GM20431 (cell line): ENCODE results near the gene HK1.
"Not testable (repeated sequence)": the region's sequence is repeated elsewhere in the genome, so short reads cannot be mapped to it uniquely, and the experiment has no call there.

Source experiments
- in situ Hi-C: fragments of 300-500 bp; cut with MseI, MboI; formaldehyde crosslinking; loops from one replicate; pipeline ENCODE4 v1.15.0; 2020; ENCODE audit warnings: low sequenced_read_pairs; ENCODE audit not compliant: unreplicated experiment

HK1 gene

DNA sequence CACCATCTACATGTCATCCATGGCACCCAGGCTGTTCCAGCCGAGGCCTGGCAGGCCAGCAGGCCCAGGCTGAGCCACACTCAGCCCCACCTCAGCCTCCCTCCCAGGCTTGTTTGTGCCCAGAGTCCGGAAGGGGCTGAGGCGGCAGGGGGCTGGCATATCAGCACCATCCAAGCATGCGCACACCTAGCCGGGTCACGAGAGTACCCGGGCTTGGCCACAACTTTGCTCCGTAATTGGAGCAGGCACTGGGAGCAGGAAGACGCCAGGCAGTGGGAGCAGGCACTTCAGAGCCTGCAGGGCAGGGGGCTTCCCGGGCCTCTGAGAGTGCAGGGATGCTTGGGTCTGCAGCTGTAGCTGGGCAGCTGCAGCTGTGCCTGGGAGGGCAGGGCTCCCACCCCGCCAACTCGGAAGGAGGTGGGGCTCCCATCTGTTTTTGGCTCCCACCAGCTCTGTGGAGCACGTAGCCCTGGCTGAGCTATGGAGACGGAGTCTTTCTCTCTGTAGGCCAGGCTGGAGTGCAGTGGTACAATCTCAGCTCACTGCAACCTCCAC lies 157.7 kb downstream of the HK1 start:
- in situ Hi-C loops = no loop called here

DNA sequence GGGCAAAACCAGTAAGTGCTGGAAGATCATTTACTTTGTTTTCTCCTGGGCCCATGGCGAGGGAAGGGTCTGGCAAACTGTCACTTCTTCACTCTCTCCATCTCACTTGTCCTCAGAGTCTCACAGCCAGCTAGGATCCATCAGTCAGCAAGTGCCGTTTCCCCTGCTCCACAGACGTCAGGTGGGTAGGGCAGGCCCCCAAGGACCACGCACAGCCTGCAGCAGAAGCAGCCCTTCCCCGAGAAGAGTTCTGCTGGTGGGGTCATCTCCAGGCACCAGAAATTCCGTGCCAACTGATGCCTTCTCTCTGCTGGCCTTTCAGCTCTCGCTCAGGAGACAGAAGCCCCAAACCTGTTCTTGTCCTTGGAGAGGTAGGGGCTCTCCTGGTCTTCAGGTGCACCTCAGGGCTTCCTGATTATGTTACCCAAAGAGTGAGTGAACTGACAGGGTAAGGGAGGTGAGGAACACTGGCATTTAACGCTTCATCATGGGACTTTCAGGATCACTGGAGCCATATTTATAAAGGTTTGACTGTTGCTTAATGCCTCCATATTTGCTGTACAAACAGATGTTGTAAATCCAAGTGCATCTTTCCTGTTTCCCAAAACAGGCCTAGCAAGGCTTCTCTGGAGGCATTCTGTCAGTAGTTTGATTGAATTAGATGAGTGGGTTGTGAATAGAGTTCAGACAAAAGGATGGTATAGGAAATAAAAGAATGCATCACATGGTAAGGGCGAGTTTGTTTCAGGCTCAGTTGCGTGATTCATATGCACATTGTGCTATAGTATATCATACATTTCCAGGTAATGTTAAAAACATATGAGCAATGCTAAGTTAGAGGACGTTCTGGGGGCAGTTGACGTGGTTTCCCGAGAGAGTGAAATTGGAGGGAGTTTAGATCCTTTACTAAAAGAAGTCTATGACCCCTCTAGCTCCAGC lies 159.3 kb downstream of the HK1 start:
- in situ Hi-C loops = no loop called here

DNA sequence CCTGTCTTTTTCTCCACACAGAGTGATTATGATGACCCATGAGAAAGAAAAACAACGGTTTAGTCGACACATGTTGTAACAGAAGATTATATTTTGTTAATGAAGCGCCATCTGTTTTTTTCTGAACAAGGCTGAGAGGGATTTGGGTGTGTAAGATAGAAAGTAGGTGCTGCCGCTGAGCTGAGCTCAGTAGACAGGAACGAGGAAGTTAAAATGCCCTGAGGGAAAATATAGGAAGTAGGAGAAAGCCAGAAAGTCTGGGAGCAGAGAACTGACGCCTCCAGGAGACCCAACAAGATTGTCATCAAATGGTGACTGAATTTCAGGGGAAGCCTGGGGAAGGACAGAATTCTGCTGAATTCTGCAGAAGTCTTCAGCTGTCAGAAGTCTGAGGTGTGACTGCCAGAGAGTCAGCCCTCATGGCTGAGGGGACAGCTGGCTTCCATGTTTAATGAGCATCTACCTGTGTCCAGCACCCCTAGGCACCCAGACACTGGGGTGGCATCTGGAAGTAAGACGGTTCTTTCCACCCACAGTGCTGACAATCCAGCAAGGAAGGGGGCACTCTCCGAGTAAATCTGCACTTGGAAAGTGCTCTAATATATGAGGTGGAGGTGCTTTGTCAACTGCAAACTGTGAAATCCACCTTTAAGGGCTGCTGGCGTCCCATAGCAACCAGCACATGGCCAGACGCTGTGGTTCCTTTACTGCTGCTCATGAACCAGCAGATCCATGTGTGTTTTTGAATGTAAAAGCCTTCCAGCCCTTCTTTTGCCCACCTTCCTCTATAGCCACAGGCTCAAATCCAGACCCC lies 160.4 kb downstream of the HK1 start:
- in situ Hi-C loops = no loop called here

DNA sequence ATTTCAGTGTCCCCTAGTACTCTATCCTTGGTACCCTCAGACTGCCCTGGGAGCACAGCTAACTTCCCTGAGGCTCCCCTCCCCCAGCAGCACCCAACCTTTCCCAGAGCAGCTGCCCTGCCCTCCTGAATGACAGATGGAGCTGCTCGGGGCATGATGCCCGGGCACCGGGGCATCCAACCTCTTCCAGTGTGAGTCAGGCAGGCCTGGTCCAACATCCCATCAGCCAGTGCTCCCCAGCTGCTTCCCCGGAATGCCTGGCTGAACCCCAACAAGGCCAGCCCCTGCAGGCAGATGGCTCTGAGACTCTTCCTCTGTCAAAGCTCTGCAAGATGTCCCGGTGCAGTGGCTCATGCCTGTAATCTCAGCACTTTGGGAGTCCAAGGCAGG lies 161.0 kb downstream of the HK1 start:
- in situ Hi-C loops = no loop called here

DNA sequence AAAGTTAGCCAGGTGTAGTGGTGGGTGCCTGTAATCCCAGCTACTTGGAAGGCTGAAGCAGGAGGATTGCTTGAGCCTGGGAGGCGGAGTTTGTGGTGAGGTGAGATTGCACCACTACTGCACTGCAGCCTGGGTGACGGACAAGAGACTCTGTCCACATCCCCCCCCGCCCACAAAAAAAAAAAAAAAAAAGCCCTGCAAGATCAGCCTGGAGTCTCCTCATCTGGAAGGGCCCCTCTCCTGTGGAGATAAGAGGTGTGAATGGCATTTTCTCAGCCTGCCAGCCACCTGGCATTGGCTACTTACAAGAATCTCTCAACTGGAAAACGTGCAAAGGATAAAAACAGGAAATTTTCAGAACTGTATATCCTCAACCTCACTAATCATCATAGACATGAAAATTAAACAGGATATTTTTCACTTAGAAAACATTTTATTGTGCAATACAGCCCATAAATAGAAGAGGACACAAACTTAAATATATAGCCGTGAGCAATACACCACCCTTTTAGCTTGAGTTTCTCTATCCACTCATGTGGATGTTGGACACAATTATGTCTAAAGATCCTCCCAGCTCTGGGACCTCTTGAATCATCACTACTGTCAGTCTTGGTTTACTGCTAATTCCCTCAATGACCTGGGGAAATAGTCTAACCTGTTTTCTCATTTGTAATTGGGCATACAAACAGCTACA lies 161.7 kb downstream of the HK1 start:
- in situ Hi-C loops = no loop called here

DNA sequence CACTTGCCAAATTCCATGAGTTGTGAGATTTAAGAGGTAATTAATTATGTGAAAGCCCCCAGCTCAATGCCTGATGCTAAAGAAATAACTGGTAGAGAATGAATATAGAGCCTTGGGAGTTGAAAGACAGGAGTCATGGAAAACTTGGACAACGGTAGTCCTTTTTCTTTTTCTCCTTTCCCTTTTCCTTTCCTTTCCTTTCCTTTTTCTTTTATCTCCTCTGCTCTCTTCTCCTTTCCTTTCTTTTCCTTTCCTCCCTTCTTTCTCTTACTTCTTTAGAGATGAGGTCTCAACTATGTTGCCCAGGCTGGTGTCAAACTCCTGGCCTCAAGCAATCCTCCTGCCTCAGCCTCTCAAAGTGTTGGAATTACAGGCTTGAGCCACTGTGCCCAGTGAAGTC lies 165.1 kb downstream of the HK1 start:
- in situ Hi-C loops = no loop called here

DNA sequence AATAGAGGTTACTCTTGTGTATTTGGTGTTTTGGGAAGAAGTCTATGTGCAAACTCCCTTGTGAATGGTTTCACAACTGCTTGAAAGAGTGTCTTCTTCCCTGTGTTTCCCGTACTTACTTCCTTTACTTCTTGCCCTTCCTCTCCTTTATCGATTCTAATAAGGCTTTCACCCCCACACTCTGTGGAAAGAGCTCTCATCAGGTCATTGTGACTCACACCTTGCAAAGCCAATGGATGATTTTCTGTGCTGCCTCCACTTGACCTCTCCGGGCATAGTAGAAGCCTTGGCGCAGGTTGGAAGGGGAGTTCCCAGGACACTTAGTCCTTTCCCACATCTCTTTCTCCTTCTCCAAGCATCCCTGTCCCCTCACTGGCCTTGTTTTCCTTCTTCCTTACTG lies 166.7 kb downstream of the HK1 start:
- in situ Hi-C loops = no loop called here

DNA sequence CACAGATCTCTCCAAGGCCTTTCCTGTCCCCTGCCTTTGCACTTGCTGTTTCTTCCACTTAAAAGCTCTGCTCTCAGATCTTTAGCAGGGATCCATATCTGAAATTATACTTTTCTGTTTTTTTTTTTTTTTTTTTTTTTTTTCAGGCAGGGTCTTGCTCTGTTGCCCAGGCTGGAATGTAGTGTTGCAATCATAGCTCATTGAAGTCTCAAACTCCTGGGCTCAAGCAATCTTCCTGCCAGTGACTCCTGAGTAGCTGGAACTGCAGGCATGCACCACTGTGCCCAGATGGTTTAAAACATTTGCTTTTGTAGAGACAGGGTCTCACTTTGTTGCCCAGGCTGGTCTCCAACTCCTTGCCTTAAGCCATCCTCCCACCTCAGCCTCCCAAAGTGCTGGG lies 167.9 kb downstream of the HK1 start:
- in situ Hi-C loops = no loop called here

DNA sequence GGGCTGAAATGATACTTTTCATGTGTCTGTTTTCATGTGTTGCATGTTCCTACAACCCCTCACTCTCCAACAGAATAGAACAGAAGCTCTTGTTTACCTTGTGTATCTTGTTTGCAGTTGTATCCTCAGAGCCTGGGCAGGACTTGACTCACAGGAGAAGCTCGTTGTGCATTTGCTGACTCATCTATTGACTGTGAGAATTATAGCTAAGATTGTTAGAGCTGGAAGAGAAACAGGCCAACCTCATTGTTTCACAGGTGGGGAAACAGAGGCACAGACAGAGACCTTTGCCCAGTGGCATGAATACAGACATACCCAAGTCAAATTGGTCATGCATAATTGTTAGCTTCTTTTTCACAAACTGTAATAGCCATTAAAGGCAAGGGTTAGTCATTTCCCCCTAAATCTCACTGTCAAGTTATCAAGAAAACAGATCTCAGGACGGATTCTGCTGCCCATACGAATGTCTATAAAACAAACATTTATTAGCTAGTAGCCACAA lies 168.4 kb downstream of the HK1 start:
- in situ Hi-C loops = no loop called here

DNA sequence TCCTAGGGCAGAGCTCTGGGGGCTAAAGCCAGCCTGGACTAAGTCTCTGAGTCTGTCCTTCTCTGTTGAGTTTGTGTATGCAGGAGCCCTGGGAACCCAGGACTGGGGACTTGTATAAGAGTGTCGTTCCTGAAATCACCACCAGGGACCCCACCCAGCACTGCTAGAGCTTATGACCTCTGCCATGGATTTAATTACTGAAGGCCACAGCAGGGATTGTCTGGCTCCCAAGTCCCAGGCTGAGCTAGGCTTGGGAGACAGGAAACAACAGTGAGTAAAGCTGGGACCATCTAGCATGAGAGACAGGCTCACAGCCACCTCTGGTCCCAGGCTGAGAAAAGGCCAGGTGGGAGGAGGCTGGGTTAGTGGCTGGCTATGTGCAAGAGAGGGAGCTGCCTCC lies 171.5 kb downstream of the HK1 start:
- in situ Hi-C loops = no loop called here

DNA sequence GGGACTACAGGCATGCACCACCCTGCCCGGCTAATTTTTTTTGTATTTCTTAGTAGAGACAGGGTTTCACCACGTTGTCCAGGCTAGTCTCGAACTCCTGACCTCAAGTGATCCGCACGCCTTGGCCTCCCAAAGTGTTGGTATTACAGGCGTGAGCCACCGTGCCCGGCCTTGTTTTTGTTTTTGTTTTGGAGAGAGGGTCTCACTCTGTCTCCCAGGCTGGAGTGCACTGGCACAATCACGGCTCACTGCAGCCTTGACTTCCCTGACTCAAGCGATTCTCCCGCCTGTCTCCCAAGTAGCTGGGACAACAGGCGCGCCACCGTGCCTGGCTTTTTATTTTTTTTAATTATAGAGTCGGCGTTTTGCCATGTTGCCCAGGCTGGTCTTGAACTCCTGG lies 172.1 kb downstream of the HK1 start:
- in situ Hi-C loops = not testable (repeated sequence)

DNA sequence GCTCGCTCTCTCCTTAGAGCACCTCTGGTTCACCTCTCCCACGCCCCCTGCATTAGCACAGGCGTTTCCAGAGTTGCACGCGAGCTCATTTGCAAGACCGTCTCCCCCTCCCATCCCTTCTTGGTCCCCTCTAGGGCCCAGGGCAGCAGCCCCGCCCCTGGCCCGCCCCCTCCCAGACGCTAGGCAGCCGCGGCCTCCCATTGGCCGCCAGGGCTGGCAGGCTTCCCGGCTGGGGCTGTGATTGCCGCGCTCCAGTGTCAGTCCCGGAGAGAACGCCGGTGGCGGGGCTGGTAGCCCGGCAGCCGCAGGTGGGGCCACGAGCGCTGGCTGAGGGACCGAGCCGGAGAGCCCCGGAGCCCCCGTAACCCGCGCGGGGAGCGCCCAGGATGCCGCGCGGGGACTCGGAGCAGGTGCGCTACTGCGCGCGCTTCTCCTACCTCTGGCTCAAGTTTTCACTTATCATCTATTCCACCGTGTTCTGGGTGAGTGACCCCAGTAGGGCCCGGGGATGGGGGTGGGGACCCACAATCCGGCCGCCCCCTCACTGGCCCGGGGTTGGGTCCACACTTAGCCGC lies 173.0 kb downstream of the HK1 start, which contains the start of gene TSPAN15:
Gene TSPAN15, plus strand, starts transcription at position 257 of the 575 bp plus-strand sequence. Its CDS starts 130 bp downstream, at position 387.
- in situ Hi-C loops = no loop called here
